Heart right ventricle (tissue), 16 donors: ENCODE results near the gene NCAPD3. TPM values are rescaled to one million over a fixed set of nuclear protein-coding genes. Genes with fewer than 3 reads are reported as not detected.

Experiments
- ATAC-seq, 8 donors: fragments of 200-7000 bp; cut with Tn5 transposase; one replicate each; pipeline ENCODE4 v1.9.1; 2020; ENCODE audit warnings: mild to moderate bottlenecking in 8 of 8, moderate library complexity in 8 of 8, moderate number of reproducible peaks in 1 of 8
- DNase-seq, 2 donors: peaks; one replicate each; pipeline ENCODE4 v3.0.0-alpha.2; 2020
- H3K27ac ChIP-seq, 10 donors: fragments of 200-600 bp; sonication (generic) in 2 of 10; one replicate each; pipeline versions ENCODE4 v1.5.0 to v1.8.0; 2020 to 2022; ENCODE audit warnings: mild to moderate bottlenecking in 3 of 10
- H3K27me3 ChIP-seq, 7 donors: fragments of 200-600 bp; one replicate each; pipeline ENCODE4 v1.8.0; 2021 to 2022; ENCODE audit warnings: mild to moderate bottlenecking in 2 of 7
- H3K36me3 ChIP-seq, 9 donors: fragments of 200-600 bp; sonication (generic) in 1 of 9; one replicate each; pipeline versions ENCODE4 v1.5.0 to v1.8.0; 2020 to 2022; ENCODE audit warnings: mild to moderate bottlenecking in 2 of 9
- H3K4me1 ChIP-seq, 9 donors: fragments of 200-600 bp; sonication (generic) in 1 of 9; one replicate each; pipeline versions ENCODE4 v1.5.0 to v1.8.0; 2020 to 2022; ENCODE audit warnings: mild to moderate bottlenecking in 4 of 9
- H3K4me3 ChIP-seq, 10 donors: fragments of 200-600 bp; sonication (generic) in 2 of 10; one replicate each; pipeline versions ENCODE4 v1.5.0 to v1.8.0; 2020 to 2022; ENCODE audit warnings: mild to moderate bottlenecking in 7 of 10, moderate library complexity in 2 of 10
- H3K9me3 ChIP-seq, 11 donors: fragments of 200-600 bp in 10 of 11; sonication (generic) in 2 of 11; one replicate each; pipeline versions ENCODE4 v1.5.0 to v1.8.0; 2013 to 2022; ENCODE audit warnings: mild to moderate bottlenecking in 2 of 11, control low read depth in 1 of 11, moderate library complexity in 1 of 11
- WGBS, 2 donors: extraction: QIAGEN DNeasy Blood & Tissue Kit; methylation state at CpG; one replicate each; pipeline ENCODE4 v1.1.7; 2013; ENCODE audit warnings: inconsistent platforms in 1 of 2; 5-methylcytosine and 5-hydroxymethylcytosine counted together
- intact Hi-C, 10 donors: fragments of 100-400 bp; cut with DNase I; formaldehyde crosslinking; loops; one replicate each; pipeline versions ENCODE4 v1.11.1 to v1.14.2; 2022
- polyA plus RNA-seq, 2 donors: library from polyadenylated mRNA; stranded (reverse); fragments of 200-250 nt; gene quantifications; one replicate each; pipeline ENCODE4 v1.2.3, GENCODE V29; 2013
- total RNA-seq, 10 donors: library from RNA; stranded (reverse); fragmentation: NEBNext Ultra II Directional in 3 of 10; extraction: Animal tissue kit (Norgen Biotek cat#: 25700) in 3 of 10; gene quantifications; one replicate each; pipeline versions ENCODE4 v1.2.1 to v1.2.4, GENCODE V29; 2021 to 2023
- TF ChIP-seq, protein P1 (sequence below), 9 donors: fragments of 200-600 bp; sonication (generic) in 2 of 9; IDR thresholded peaks; one replicate each; pipeline versions ENCODE4 v1.5.0 to v1.8.0; 2021 to 2022; ENCODE audit warnings: antibody characterized with exemption in 9 of 9, mild to moderate bottlenecking in 5 of 9, moderate library complexity in 1 of 9
- donor health status: Arrhythmogenic right ventricular cardiomyopathy.
- donor health status: ischemic (EF 13 %, LVEDD 7.1; RV severe dilation, severe dysfunction).
- donor health status: healthy with polysubstance abuse.
- donor health status: DM: no; HTN: yes; CAD: no.
- donor health status: DM: no; HTN: no; CAD: no.
- donor health status: ischemic (EF 25% LVEDD 6.9; RV normal size, moderate dysfunction).
- donor health status: ischemic (EF 25% LVEDD 5.7; RV mildly dilated, moderate dysfunction).
- donor health status: healthy.
- donor health status: DM: yes; HTN: yes; CAD: no.
- donor health status: Ischemic cardiomyopathy.
- donor health status: ischemic (EF 35%, LVEDD 5.7; RV mildly dilated, moderate dysfunction).
- donor health status: nonischemic (EF 11% LVEDD 7.7; RV severe dilation, severe dysfunction).
- donor health status: DM: yes; HTN: yes; CAD: no.
- donor health status: PGD.
- donor health status: ischemic (EF 29% LVEDD 5.4; RV normal size, mild dysfunction).
- donor health status: nonischemic (EF 23%, LVEDD 6.1; RV moderate dilation, normal function).

NCAPD3 gene
- total and polyA plus RNA-seq, 12 donors, result 4.2 to 16.7 (median 11.0) TPM

- 43 to 53% methylated on average over 9 of the region's 9 CpGs for WGBS, 2 donors
- ATAC-seq, result peak in 3 of 8 donors; percentile 13 to 55 (median 41)
These were observed 98.3 kb downstream of the NCAPD3 start for GRCh38 chr11:134125507-134125906.

DNA sequence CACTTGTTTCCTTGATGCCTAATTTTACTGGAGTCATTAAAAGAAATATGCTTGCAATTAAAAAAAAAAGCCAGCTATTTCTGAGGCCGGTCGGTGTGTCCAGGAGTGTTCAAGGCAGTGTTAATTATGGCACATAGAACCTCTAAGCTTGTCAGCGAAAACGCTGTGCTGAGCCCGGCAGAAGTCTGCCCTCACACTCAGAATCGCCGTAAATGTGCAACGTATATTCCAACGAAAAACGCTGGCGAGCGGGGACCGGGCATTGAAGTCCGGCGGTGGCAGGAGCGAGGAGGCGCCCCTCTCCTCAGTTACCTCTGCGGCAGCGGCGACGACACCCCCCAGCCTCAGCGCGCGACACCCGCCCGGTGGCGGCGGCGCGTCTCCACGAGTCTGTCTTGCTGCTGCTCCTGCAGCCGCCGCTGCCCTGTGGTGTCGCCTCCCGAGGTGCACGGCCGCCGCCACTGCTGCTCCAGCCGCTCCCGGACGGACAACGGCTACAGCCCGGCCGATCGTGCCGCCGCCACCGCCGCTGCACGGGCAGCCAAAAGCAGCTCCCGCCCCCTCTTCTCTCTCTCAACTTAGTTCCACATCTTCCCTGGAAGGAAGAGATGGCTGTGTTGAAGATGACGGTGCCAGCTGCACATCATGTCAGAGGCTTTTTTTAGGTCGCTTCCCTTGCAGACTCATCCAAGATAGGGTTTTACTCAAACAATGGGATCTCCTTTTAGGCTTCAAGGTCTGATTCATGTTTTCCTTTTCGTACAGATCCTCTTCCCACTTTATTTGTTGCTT lies 98.9 kb downstream of the NCAPD3 start:
- TF ChIP-seq, protein P1, sequence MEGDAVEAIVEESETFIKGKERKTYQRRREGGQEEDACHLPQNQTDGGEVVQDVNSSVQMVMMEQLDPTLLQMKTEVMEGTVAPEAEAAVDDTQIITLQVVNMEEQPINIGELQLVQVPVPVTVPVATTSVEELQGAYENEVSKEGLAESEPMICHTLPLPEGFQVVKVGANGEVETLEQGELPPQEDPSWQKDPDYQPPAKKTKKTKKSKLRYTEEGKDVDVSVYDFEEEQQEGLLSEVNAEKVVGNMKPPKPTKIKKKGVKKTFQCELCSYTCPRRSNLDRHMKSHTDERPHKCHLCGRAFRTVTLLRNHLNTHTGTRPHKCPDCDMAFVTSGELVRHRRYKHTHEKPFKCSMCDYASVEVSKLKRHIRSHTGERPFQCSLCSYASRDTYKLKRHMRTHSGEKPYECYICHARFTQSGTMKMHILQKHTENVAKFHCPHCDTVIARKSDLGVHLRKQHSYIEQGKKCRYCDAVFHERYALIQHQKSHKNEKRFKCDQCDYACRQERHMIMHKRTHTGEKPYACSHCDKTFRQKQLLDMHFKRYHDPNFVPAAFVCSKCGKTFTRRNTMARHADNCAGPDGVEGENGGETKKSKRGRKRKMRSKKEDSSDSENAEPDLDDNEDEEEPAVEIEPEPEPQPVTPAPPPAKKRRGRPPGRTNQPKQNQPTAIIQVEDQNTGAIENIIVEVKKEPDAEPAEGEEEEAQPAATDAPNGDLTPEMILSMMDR (IDR thresholded peaks at IDR 0.05), result peak in 3 of 9 donors; percentile 31 to 41 (median 38)
- intact Hi-C loops, result loop anchor here in 6 of 10 donors (5.0 kb wide), 3 partner anchors 53 to 73 kb away; partner anchors contain the start of gene JAM3 (in 2 of the 6)
- Histone ChIP-seq H3K27me3 (peaks cover 0 to 19% (median 0%) of the 10 kb centered on the region in 7 donors), H3K9me3 (no peaks in the 10 kb centered on the region), H3K36me3 (no peaks in the 10 kb centered on the region), H3K4me1 (peaks cover 8 to 71% (median 57%) of the 10 kb centered on the region in 9 donors), H3K27ac (peak overlapping the region; percentile 24 to 95 (median 80)), H3K4me3 (peak overlapping the region; percentile 19 to 62 (median 56))
- DNase-seq (peak; percentile 52 to 71), ATAC-seq (peak; percentile 55 to 87 (median 67))
- 1 to 4% methylated on average over 54 of the region's 54 CpGs for WGBS, 2 donors

More at GRCh38 chr11:134125507-134125906, 98.3 kb downstream of the NCAPD3 start:
- Histone ChIP-seq H3K4me1 (peaks cover 8 to 64% (median 51%) of the 10 kb centered on the region in 9 donors), H3K9me3 (peaks cover 0 to under 1% (median 0%) of the 10 kb centered on the region in 11 donors), H3K27me3 (peaks cover 0 to 19% (median 0%) of the 10 kb centered on the region in 7 donors), H3K36me3 (no peaks in the 10 kb centered on the region), H3K4me3 (peak overlapping the region in 9 of 10 donors; percentile 43 to 62 (median 56)), H3K27ac (peak overlapping the region in 9 of 10 donors; percentile 62 to 95 (median 80))
- TF ChIP-seq, protein P1 (IDR thresholded peaks at IDR 0.05), result no peak
- intact Hi-C loops, result loop anchor here in 2 of 10 donors (5.0 kb wide), 2 partner anchors 53 to 58 kb away; partner anchors contain the start of gene JAM3 (in 1 of the 2)
- no peak for DNase-seq

DNA sequence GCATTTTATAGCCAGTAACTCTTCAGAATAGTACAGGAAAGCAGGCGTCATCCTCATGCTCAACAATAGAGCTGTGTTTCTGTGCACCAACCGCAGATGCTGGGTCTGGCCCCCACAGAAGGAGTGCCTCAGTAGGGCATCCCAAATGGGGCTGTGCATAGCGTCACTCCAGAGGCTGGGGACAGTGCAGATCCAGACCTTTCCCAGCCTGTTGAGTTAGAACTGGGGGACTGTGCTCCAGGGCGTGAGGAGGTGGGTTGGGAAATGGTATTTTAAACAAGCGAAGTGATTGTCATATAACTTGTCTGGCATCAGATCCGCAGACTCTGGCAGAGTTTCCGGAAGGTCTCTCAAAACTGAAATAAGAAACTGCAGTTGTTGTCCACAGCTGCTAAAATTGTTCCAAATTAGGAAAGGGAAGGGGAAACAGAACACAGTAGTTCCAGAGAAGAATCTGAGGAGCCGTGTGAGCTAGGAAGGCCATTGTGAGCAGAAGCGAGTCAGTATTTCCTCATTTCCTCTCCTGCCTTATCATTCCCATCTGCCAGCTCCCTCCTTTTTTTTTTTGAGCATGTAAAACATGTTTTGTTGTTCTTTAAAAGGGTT lies 102.7 kb downstream of the NCAPD3 start:
- TF ChIP-seq, protein P1 (IDR thresholded peaks at IDR 0.05), result no peak
- peaks cover 0 to 15% (median 0%) of the 10 kb centered on the region in 7 donors for H3K27me3 ChIP-seq
- H3K27ac ChIP-seq, result peak overlapping the region; percentile 78 to 95 (median 84)
- H3K4me3 ChIP-seq, result peak overlapping the region in 7 of 10 donors; percentile 1 to 46 (median 31)
- H3K36me3 ChIP-seq, result no peaks in the 10 kb centered on the region
- ATAC-seq (peak; percentile 38 to 72 (median 64)), DNase-seq (peak in 1 of 2 donors; percentile 53)
- H3K4me1 ChIP-seq, result peaks cover 5 to 81% (median 62%) of the 10 kb centered on the region in 9 donors
- no peaks in the 10 kb centered on the region for H3K9me3 ChIP-seq
- intact Hi-C loops, result loop anchor here in 4 of 10 donors (1.0 to 5.0 kb wide), 4 partner anchors 49 to 69 kb away; partner anchors contain the start of gene JAM3 (in 2 of the 4)
- 32 to 44% methylated on average over 9 of the region's 9 CpGs for WGBS, 2 donors
